Effector CD8-positive, alpha-beta T cell (primary cell): ENCODE measurements around the gene SLC2A1.

ENCODE experiments used
- DNase-seq: peaks from one replicate; lab custom pipeline; 2025; lab: John Stamatoyannopoulos, UW

The SLC2A1 gene

GRCh38 chr1:42979896-42980800 lies 21.5 kb upstream of the SLC2A1 start:
- DNase-seq = no peak

GRCh38 chr1:42979036-42979430 lies 20.4 kb upstream of the SLC2A1 start:
- no peak for DNase-seq

DNA sequence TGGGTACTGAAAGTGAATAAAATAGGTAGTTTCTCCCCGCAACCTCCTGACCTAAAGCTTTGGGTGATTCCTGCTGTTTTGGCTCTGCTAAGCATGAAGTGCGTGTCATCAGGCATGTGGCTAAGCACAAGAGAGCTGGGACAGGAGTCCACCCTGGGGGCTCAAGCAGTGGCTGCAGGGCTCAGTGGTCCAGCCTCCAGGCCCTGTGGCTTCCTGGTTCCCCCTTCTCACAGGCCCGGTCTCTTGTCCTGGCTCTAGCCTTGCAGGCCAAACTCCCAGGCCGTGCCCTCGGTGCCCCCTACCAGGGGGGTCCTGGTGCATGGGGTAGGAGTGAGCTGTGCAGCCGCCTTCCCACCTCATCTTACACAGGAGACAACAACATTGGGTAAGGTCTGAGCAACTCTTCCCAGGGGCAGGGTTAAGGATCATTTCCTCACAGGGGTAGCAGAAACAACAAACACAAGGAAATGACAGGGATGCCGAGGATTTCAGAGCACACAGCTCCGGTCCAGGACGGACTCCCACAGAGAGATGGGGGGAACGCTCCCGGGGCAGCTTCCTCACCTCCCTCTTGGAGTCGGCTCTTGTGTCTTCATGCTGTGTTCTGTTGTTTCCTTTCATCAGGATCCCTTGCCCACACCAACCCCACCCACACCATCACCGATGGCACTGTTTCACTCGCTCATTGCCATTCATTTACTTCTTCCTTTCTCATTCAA lies 19.8 kb upstream of the SLC2A1 start:
- DNase-seq = no peak

GRCh38 chr1:42977653-42978052 lies 19.0 kb upstream of the SLC2A1 start:
- DNase-seq = no peak

GRCh38 chr1:42975561-42976225 lies 17.0 kb upstream of the SLC2A1 start:
- DNase-seq = no peak

DNA sequence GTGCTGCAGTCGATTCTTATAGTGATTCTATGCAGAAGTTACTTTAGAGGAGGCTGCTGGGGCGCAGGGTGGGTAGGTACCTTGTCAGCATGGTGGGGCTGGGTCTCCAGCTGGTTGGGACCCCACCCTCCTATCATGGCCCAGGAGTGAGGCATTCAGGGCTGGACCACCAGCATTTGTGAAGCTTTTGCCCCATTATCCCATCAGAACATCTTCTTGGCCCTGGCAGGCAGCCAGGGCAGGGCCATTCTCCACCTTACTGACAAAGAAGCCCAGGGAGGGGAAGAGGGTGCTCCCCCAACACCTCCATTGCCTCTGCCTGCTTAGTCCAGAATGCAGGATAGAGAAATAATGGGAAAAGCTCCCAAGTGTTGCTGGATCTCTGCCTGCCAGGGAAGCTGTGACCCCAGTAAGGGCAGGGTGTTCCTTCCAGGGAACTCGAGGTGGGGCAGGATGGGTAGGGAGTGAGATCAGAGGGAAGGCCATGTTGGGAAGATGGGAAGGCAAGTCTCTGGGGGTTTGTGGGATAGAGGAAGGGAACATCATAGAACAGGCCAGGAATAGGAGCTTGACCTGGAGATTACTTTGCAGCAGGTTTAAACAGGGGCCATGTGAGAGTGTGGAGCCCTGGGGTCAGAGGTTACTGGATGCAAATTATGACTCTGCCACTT lies 16.2 kb upstream of the SLC2A1 start:
- no peak for DNase-seq

DNA sequence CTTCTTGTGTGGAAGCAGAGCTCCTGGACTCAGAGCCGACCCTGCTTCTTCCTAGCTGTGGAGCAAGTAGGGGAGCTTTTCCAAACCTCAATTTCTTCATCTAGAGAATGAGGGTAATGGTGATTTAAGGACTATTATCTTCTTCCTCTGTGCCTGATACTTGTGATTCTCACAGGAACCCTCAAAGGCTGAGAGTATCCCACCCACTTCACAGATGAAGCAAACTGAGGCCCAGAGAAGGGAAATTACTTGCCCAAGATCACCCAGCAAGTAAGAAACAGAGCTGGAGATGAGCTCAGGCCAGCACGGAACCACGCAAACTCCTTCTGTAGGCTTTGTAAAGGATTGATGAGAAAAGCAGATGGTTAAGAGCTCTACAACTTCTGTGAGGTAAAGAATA lies 15.1 kb upstream of the SLC2A1 start:
- no peak for DNase-seq

DNA sequence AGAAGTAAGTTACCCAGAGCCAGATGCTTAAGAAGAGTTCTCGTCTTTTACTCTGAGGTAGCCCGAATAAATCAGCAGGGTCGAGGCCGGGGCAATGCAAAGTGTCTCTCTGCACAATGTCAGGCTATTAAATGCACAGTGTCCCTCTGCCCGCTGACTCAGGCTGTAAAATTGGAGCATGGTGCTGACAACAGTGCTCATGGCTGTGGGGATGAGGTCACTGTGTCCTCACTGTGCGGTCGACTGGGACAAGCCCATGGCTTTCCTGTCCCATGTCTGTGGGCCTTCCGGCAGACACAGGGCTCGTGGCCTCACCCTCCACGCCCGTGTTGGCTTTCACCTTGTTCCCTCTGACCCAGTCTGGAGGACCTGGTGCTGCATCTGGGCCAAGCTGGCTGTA lies 14.6 kb upstream of the SLC2A1 start:
- no peak for DNase-seq

- no peak for DNase-seq
Measured at GRCh38 chr1:42971841-42972291, 13.2 kb upstream of the SLC2A1 start.

GRCh38 chr1:42970143-42970542 lies 11.5 kb upstream of the SLC2A1 start:
- DNase-seq = no peak

- DNase-seq = no peak
Measured at GRCh38 chr1:42968654-42969053, 10.0 kb upstream of the SLC2A1 start.

DNA sequence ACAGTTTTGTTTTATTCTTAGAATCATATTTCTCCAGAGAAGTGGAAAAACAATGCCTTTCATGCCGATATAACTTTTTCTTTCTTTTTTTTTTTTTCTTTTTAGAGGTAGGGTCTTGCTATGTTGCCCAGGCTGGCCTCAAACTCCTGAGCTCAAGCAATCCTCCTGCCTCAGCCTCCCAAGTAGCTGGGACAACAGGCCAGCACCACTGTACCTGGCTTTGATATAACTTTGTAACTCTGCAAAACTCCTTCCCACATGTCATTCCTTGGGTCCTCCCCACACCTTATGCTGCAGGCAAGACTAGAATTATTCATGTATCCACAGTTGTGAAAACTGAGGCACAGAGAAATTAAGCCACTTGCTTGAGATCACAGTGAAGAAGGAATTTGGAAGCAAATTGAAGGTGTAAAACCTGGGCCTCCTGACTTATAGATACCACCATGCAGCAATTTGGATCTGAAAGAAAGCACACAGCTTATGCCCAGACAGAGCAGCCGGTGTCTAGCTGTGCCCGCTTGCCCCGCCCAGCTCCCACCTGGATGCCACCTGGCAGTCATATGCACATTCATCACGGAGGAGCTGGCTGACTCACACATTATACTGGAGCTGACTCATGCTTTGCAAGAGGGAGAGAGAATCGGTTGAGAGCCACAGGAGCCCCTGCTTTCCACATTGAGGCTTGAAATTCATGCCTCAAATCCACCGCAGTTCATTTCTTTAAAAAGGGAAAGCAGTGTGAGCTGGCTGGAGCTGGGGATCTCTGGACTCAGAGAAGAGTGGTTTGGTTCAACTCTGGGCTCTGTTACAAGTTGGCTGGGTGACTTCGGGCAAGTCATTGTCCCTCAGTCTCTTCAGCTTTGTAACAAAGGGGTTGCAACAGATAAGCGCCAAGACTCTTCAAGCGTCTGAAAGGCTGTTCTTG lies 8.3 kb upstream of the SLC2A1 start:
- DNase-seq = no peak

GRCh38 chr1:42965378-42965777 lies 6.7 kb upstream of the SLC2A1 start:
- no peak for DNase-seq

- DNase-seq = no peak
Measured at GRCh38 chr1:42964044-42964812, 5.6 kb upstream of the SLC2A1 start.

DNA sequence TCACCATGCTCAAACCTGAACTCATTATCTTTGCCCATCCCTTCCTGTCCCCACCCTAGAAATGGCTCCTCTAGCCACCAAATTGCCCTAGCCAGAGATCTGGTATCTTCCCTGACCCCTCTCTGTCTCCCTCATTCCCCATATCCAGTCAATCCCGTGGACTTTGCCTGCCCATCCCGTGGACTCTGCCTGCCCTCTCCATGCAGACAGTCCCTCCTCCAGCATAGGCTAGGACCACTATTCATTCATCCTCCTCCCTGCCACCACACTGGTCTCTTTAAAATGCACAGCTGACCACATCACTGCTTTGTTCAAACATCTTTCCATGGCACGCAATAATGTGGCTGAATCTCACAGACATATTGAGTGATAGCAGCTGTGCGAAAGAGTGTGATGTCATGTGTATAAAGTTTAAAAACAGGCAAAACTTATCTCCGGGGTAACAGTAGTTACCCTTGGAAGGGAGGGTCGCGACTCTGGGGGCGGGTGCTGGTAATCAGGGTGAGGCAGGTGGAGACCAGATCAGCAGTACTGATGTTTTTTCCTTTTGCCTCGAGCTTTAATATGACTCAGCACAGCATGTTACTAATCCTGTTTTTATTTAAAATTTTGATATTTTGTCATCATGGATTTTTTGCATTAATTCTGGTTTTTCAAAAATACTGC lies 4.8 kb upstream of the SLC2A1 start:
- DNase-seq = no peak

DNA sequence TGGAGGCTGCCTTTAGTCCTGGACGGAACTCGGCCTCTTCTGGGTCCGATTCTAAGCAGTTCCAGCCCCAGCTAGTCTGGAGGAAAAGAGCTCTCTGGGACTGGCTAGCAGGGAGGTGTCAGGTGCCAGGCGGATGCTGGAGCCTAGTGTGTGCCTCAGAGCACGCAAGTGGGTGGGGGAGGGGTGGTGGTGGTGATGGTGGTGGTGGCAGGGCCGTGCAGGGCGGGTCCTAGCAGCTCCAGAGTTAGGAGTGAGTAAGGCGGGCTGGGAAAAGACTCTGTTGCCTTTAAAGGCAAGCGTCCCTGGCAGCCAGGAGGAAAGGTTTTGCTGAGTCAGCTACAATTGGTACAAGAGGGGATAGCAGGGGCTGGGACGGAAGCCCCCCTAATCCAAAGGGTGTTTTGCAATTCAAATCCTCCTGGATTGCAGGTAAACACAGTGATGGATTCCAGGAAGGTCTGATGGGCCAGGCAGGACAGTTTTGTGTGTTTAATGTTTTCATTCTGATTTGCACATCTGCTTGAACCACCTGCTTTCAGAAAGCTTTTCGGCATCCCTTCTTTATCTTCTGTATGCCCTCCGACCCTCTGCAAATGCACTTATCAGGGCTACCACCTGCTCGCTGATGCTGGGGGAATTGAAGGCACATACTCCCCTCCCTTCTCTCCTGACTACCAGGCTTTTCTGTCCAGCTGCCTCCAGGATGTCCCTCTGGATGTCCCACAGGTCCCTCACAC lies 4.1 kb upstream of the SLC2A1 start:
- no peak for DNase-seq

GRCh38 chr1:42961312-42962091 lies 2.8 kb upstream of the SLC2A1 start:
- no peak for DNase-seq
